RWPE2 (cell line): ENCODE data around the gene BPIFB1.

Source experiments
- ATAC-seq: fragments of 200-7000 bp; cut with Tn5 transposase; 3 replicates; pipeline ENCODE4 v1.9.1; 2021; ENCODE audit warnings: low read depth
- DNase-seq: peaks from one replicate; pipeline ENCODE4 v3.0.0-alpha.2; 2020; ENCODE audit warnings: low spot score
- H3K27ac ChIP-seq: fragments of 450-650 bp; 2 replicates; pipeline ENCODE4 v1.5.1; 2017; ENCODE audit warnings: mild to moderate bottlenecking; ENCODE audit not compliant: poor library complexity, severe bottlenecking
- H3K27me3 ChIP-seq: fragments of 250-450 bp; sonication (Bioruptor Pico); 2 replicates; pipeline ENCODE4 v1.5.1; 2021; ENCODE audit warnings: mild to moderate bottlenecking, moderate library complexity; ENCODE audit not compliant: insufficient read depth, poor library complexity, severe bottlenecking
- H3K36me3 ChIP-seq: fragments of 250-450 bp; sonication (Bioruptor Pico); 2 replicates; pipeline ENCODE4 v1.5.1; 2020; ENCODE audit warnings: low read depth, mild to moderate bottlenecking, moderate library complexity
- H3K4me1 ChIP-seq: fragments of 250-450 bp; sonication (Bioruptor Pico); 2 replicates; pipeline ENCODE4 v1.5.1; 2021; ENCODE audit warnings: mild to moderate bottlenecking, moderate library complexity; ENCODE audit not compliant: insufficient read depth, poor library complexity, severe bottlenecking
- H3K4me3 ChIP-seq: fragments of 250-450 bp; sonication (Bioruptor Pico); 2 replicates; pipeline ENCODE4 v1.5.1; 2021; ENCODE audit warnings: mild to moderate bottlenecking, moderate library complexity; ENCODE audit not compliant: severe bottlenecking
- H3K9me3 ChIP-seq: fragments of 250-450 bp; sonication (Bioruptor Pico); 2 replicates; pipeline ENCODE4 v1.5.1; 2021; ENCODE audit warnings: mild to moderate bottlenecking, moderate library complexity; ENCODE audit not compliant: severe bottlenecking
- CTCF ChIP-seq: fragments of 450-650 bp; IDR thresholded peaks from one replicate; pipeline ENCODE4 v1.5.1; 2017; ENCODE audit warnings: mild to moderate bottlenecking, moderate library complexity; ENCODE audit not compliant: poor library complexity, severe bottlenecking

Gene BPIFB1

DNA sequence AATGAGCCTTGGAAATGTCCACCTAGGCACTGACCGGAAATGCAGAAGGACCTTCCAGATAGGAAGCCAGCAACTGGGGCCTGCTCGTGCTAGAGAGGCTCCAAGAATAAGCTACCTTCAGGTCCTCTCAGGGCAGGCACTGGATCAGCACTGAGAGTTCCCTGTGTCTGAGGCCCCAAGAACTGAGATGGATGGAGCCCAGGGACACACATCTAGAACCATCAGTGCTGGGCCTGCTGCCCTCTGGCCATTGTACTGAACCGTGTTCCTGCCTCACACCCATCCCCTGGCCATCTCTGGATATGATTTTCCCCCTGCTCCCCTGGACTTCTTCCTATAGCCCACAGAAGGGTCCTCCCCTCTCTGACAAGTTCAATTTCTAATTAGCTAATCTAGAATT is 36.9 kb upstream of the BPIFB1 start:
- Histone ChIP-seq H3K9me3 (no peaks in the 10 kb centered on the region), H3K27me3 (peaks cover 7% of the 10 kb centered on the region), H3K27ac (no peak overlapping the region), H3K36me3 (no peaks in the 10 kb centered on the region), H3K4me3 (no peak overlapping the region), H3K4me1 (no peaks in the 10 kb centered on the region)
- no peak for TF ChIP-seq CTCF
- ATAC-seq = no peak
- peak; percentile 63 for DNase-seq

GRCh38 chr20:33249456-33249855 is 33.6 kb upstream of the BPIFB1 start:
- H3K9me3 ChIP-seq = no peaks in the 10 kb centered on the region
- H3K36me3 ChIP-seq = no peaks in the 10 kb centered on the region
- H3K4me3 ChIP-seq = no peak overlapping the region
- DNase-seq = no peak
- H3K4me1 ChIP-seq = no peaks in the 10 kb centered on the region
- no peak for TF ChIP-seq CTCF
- peaks cover 8% of the 10 kb centered on the region for H3K27me3 ChIP-seq
- no peak overlapping the region for H3K27ac ChIP-seq
- ATAC-seq = no peak

DNA sequence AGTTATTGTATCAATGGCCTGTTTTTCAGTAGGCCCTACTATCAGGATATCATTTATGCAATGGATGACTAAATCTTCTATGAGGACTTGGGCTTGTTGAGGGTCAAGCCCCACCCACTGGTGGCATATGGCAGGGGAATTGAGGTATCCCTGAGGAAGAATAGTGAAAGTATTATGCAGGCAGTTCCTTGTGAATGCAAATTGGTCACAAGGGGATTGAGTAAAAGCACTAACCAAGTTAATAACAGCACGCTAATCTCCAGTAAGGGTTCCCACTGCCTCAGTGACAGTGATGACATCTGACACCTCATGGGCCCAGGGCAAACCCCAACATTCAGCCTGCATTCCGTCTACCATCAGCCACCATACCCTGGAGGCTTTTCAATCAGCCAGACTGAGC is 32.3 kb upstream of the BPIFB1 start:
- Histone ChIP-seq H3K9me3 (no peaks in the 10 kb centered on the region), H3K27ac (no peak overlapping the region), H3K4me3 (no peak overlapping the region), H3K36me3 (no peaks in the 10 kb centered on the region), H3K4me1 (no peaks in the 10 kb centered on the region), H3K27me3 (peaks cover 16% of the 10 kb centered on the region)
- ATAC-seq (no peak), DNase-seq (peak; percentile 40)
- TF ChIP-seq CTCF = no peak

DNA sequence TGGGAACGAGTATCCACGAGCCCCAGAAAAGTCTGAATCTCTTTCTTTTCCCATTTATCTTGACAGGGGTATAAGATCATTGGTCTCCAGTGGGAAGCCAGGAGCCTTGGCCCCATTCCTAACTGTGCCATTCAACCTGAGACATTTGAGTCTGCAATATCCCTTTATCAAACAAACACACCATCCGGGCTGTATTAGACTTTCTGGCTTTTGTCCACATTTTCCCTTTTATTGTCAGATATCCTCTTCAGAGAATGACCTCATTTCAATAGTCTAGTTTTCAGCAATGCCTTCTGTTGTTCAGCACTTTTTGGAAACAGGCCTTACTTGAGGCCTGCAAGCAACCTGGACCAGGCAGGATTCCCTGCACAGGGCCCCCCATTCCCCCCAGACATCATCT is 31.5 kb upstream of the BPIFB1 start:
- no peak for TF ChIP-seq CTCF
- ATAC-seq = no peak
- Histone ChIP-seq H3K4me1 (no peaks in the 10 kb centered on the region), H3K36me3 (no peaks in the 10 kb centered on the region), H3K9me3 (no peaks in the 10 kb centered on the region), H3K27me3 (peaks cover 23% of the 10 kb centered on the region), H3K27ac (no peak overlapping the region), H3K4me3 (no peak overlapping the region)
- peak; percentile 11 for DNase-seq

DNA sequence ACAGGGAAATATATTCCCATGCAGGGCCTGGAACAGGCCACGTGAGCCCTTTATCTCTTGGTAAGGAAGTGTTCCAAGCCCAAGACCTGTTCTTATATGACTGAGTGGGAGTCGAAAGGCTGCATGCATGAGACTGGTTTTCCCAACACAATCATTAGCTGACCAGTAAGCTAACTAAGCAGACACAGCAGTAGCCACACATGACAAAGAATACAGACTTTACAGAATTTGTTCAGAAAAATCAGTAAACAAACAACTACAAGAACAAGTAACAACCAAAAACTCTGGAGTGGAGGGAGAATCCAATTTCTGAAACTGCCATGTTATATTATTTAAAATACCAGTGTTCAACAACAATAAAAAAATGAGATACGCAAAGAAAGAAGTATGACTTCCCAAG is 30.6 kb upstream of the BPIFB1 start:
- DNase-seq = peak; percentile 7
- no peak overlapping the region for H3K4me3 ChIP-seq
- ATAC-seq = no peak
- peaks cover 23% of the 10 kb centered on the region for H3K27me3 ChIP-seq
- H3K27ac ChIP-seq = no peak overlapping the region
- no peaks in the 10 kb centered on the region for H3K36me3 ChIP-seq
- no peak for TF ChIP-seq CTCF
- H3K4me1 ChIP-seq = no peaks in the 10 kb centered on the region
- H3K9me3 ChIP-seq = no peaks in the 10 kb centered on the region
